MCF 10A (cell line): ENCODE results near the gene RALGAPA1. TPM values are rescaled to one million over a fixed set of nuclear protein-coding genes. Genes with fewer than 3 reads are reported as not detected.

Experiments
- BruUV-seq: library from RNA; stranded (reverse); fragments of 400-500 nt; replicated peaks from 2 replicates; lab custom pipeline; 2021; lab: Mats Ljungman, UMichigan
- CTCF ChIA-PET: fragments of 300-600 bp; sonication (Branson Sonifier 250); formaldehyde crosslinking; extraction: SDS; loops from one replicate; lab custom pipeline; 2021; ENCODE audit warnings: antibody characterized with exemption, inconsistent platforms; lab: Yijun Ruan, JAX
- POLR2A ChIA-PET: fragments of 300-600, 350-650 bp; sonication (Branson Sonifier 250); formaldehyde crosslinking; extraction: SDS; loops from one replicate; lab custom pipeline; 2020; ENCODE audit warnings: antibody characterized with exemption, inconsistent platforms; lab: Yijun Ruan, JAX
- DNase-seq: peaks from one replicate; pipeline ENCODE4 v3.0.0-alpha.2; 2018; ENCODE audit not compliant: unreplicated experiment
- H3K27ac Mint-ChIP-seq: one replicate; pipeline ENCODE4 v1.8.0; 2022; ENCODE audit warnings: mild to moderate bottlenecking, low read depth, mixed read lengths; ENCODE audit not compliant: unreplicated experiment
- H3K27me3 Mint-ChIP-seq: one replicate; pipeline ENCODE4 v1.8.0; 2022; ENCODE audit warnings: mixed read lengths; ENCODE audit not compliant: insufficient read depth, unreplicated experiment
- H3K36me3 Mint-ChIP-seq: one replicate; pipeline ENCODE4 v1.8.0; 2022; ENCODE audit warnings: mild to moderate bottlenecking, moderate library complexity, mixed read lengths; ENCODE audit not compliant: insufficient read depth, unreplicated experiment
- H3K4me1 Mint-ChIP-seq: one replicate; pipeline ENCODE4 v1.8.0; 2022; ENCODE audit warnings: mixed read lengths; ENCODE audit not compliant: insufficient read depth, unreplicated experiment
- H3K4me3 Mint-ChIP-seq: one replicate; pipeline ENCODE4 v1.8.0; 2022; ENCODE audit warnings: mild to moderate bottlenecking, moderate library complexity, mixed read lengths; ENCODE audit not compliant: unreplicated experiment
- H3K9me3 Mint-ChIP-seq: one replicate; pipeline ENCODE4 v1.8.0; 2022; ENCODE audit warnings: mixed read lengths; ENCODE audit not compliant: unreplicated experiment
- CTCF ChIP-seq: fragments of 200-600 bp; IDR thresholded peaks from one replicate; pipeline ENCODE4 v1.8.0; 2022; ENCODE audit warnings: antibody characterized with exemption, mild to moderate bottlenecking; ENCODE audit not compliant: unreplicated experiment
- intact Hi-C: fragments of 100-400 bp; cut with micrococcal nuclease; formaldehyde crosslinking; loops from 2 replicates; pipeline ENCODE4 v1.14.1; 2022
- total RNA-seq: library from RNA; stranded (reverse); gene quantifications from 2 replicates; pipeline ENCODE4 v1.2.3, GENCODE V29; 2022

RALGAPA1 gene
- total RNA-seq, 1 experiment from 2014 or later, result 52.3 TPM

GRCh38 chr14:35730871-35731270 is 78.2 kb downstream of the RALGAPA1 start:
- CTCF ChIA-PET, result interaction anchor here (1.1 kb wide), 1 partner anchor 87 kb away, joined by 5 read pairs; no protein-coding TSS in a partner anchor
- TF ChIP-seq CTCF, result no peak
- Mint-ChIP-seq H3K4me1 (no peaks in the 10 kb centered on the region), H3K36me3 (peaks cover 21% of the 10 kb centered on the region), H3K4me3 (no peak overlapping the region), H3K27ac (no peak overlapping the region), H3K27me3 (no peaks in the 10 kb centered on the region), H3K9me3 (no peaks in the 10 kb centered on the region)
- POLR2A ChIA-PET, result no interaction called here
- intact Hi-C loops, result no loop called here
- DNase-seq, result no peak
- BruUV-seq, result no TSS peak

- no peak overlapping the region for H3K27ac Mint-ChIP-seq
- TF ChIP-seq CTCF, result no peak
- DNase-seq, result no peak
- H3K4me1 Mint-ChIP-seq, result no peaks in the 10 kb centered on the region
- intact Hi-C loops, result no loop called here
- H3K4me3 Mint-ChIP-seq, result no peak overlapping the region
- no peaks in the 10 kb centered on the region for H3K9me3 Mint-ChIP-seq
- H3K36me3 Mint-ChIP-seq, result peaks cover 10% of the 10 kb centered on the region
- no TSS peak for BruUV-seq
- H3K27me3 Mint-ChIP-seq, result no peaks in the 10 kb centered on the region
- ChIA-PET CTCF (interaction anchor here (1.1 kb wide), 1 partner anchor 87 kb away, joined by 3 read pairs; no protein-coding TSS in a partner anchor), POLR2A (no interaction called here)
These were observed 81.3 kb downstream of the RALGAPA1 start for GRCh38 chr14:35727764-35728163.

- no peak overlapping the region for H3K27ac Mint-ChIP-seq
- intact Hi-C loops, result no loop called here
- CTCF ChIA-PET, result interaction anchor here (0.5 to 0.7 kb wide), 2 partner anchors 8 to 50 kb away, joined by 3 read pairs; no protein-coding TSS in a partner anchor
- no peak for DNase-seq
- no peaks in the 10 kb centered on the region for H3K9me3 Mint-ChIP-seq
- POLR2A ChIA-PET, result no interaction called here
- H3K27me3 Mint-ChIP-seq, result no peaks in the 10 kb centered on the region
- H3K4me1 Mint-ChIP-seq, result no peaks in the 10 kb centered on the region
- H3K4me3 Mint-ChIP-seq, result no peak overlapping the region
- TF ChIP-seq CTCF, result no peak
- BruUV-seq, result no TSS peak
- H3K36me3 Mint-ChIP-seq, result peaks cover 24% of the 10 kb centered on the region
These were observed 83.2 kb downstream of the RALGAPA1 start for GRCh38 chr14:35725930-35726329.

- no TSS peak for BruUV-seq
- POLR2A ChIA-PET, result interaction anchor here (0.7 kb wide), 2 partner anchors 199 to 517 kb away, joined by 3 read pairs; no protein-coding TSS in a partner anchor
- no peak overlapping the region for H3K27ac Mint-ChIP-seq
- peaks cover 5% of the 10 kb centered on the region for H3K4me1 Mint-ChIP-seq
- peaks cover 45% of the 10 kb centered on the region for H3K36me3 Mint-ChIP-seq
- H3K4me3 Mint-ChIP-seq, result no peak overlapping the region
- intact Hi-C loops, result no loop called here
- CTCF ChIA-PET, result no interaction called here
- no peak for DNase-seq
- H3K27me3 Mint-ChIP-seq, result no peaks in the 10 kb centered on the region
- no peak for TF ChIP-seq CTCF
- H3K9me3 Mint-ChIP-seq, result no peaks in the 10 kb centered on the region
These were observed 94.0 kb downstream of the RALGAPA1 start for GRCh38 chr14:35715079-35715478.
